ENCODE results near the gene MRGPRF.

GRCh38 chr11:68994894-68995285 lies 18.2 kb downstream of the MRGPRF start:
- TF ChIP-seq CTCF (IDR thresholded peaks at IDR 0.05; ENCODE audit: low read length), result no peak
- no peak for TF ChIP-seq EZH2 (optimal IDR thresholded peaks at IDR 0.05; ENCODE audit: low read depth, low read length)

Measured in MM.1S (cell line).